ENCODE data around the gene NEUROG1. TPM values are rescaled to one million over a fixed set of nuclear protein-coding genes. Genes with fewer than 3 reads are reported as not detected.
"Not testable (repeated sequence)": the region's sequence is repeated elsewhere in the genome, so short reads cannot be mapped to it uniquely, and the experiment has no call there.

Gene NEUROG1
- polyA plus RNA-seq, 1 donor = not detected

DNA sequence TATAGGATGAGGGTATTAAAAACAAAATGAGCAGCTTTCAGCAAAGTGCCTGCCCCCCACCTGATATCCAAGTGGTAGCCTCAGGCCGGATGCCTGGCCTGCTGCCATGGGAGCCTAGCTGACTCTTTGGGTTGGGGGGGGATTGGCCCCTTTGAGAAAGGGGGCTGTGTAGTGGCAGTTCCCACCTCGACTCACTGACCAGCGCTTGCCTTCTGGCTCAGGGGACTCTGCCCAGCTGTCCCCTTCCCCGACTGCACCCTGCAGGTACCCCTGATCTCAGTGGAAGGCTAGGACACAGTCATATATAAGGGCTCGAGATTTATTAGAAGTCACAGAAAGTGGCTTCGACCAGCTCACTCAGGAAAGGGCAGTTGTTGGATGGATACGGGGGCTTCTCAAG is 1.5 kb upstream of the NEUROG1 start:
- no peak for DNase-seq

GRCh38 chr5:135535420-135535819 is 344 bp downstream of the NEUROG1 start:
- no peak for DNase-seq

GRCh38 chr5:135534609-135535419 is 950 bp downstream of the NEUROG1 start:
- no peak for DNase-seq

- no peak for DNase-seq
Measured at GRCh38 chr5:135533794-135534193, 2.0 kb downstream of the NEUROG1 start.

DNA sequence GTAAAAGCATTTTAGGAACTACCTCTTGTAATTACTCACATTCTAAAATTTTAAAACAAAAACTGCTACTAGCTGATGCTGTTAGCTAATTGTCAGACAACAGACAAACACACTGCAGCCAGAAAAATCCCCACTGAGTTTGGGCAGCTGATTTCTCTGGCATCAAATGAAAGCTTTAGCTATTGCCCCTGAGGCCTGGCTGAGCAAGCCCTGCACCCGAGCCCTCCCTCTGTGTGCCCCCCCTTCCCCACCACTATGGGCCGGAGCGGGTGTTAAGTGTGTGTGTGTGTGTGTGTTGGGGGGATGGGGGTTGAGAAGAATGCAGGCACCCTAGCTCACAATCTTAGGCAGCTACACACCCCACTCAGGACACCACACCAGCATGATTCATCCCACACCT is 2.4 kb downstream of the NEUROG1 start:
- no peak for DNase-seq

DNA sequence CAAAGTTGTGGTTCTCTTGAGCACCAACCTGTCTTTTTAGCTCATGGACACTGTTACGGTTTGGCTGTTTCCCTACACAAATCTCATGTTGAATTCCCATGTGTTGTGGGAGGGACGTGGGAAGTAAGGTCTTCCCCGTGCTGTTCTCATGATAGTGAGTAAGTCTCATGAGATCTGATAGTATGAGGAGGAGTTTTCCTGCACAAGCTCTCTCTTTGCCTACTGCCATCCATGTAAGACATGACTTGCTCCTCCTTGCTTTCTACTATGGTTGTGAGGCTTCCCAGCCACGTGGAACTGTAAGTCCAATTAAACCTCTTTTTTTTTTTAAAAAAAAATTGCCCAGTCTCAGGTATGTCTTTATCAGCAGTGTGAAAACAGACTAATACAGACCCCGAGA is 6.2 kb downstream of the NEUROG1 start:
- DNase-seq = not testable (repeated sequence)

DNA sequence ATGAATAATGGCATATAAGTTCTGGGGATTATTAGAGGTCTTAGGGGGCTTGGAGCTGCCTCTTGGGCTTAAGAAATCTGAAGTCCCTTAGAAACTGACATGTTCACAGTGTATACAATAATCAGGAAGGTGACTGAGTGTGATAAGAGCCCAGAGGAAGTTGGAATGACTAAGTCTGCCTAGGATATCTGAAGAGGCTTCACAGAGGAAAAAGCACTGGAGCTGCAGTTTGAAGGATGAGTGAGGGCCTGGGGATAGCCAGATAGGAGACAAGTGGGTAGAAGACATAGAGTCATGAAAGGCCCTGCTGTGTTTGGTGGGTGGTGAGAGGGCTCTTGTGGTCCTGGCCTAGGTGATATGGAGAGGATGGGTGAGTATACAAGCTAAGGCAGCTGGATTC is 8.8 kb downstream of the NEUROG1 start:
- DNase-seq = no peak

DNA sequence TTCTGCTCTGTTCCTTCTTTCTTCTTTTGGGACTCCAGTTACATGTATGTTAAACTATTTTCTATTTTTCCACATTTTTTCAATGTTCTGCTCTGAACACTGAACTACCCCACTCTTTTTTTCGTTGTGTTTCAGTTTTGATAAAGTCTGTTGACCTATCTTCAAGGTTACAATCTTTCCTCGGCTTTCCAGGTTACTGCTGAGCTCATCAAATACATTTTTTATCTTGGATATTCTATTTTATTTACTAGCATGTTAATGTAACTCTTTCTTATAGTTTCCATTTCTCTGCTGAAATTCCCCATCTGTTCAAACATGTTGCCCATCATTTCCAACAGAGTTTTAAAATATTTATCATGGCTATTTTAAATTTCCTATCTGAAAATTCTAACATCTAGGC is 13.8 kb downstream of the NEUROG1 start:
- DNase-seq = no peak

- no peak for DNase-seq
Measured at GRCh38 chr5:135517631-135518030, 18.1 kb downstream of the NEUROG1 start.

- DNase-seq = no peak
Measured at GRCh38 chr5:135514116-135514515, 21.6 kb downstream of the NEUROG1 start.

DNA sequence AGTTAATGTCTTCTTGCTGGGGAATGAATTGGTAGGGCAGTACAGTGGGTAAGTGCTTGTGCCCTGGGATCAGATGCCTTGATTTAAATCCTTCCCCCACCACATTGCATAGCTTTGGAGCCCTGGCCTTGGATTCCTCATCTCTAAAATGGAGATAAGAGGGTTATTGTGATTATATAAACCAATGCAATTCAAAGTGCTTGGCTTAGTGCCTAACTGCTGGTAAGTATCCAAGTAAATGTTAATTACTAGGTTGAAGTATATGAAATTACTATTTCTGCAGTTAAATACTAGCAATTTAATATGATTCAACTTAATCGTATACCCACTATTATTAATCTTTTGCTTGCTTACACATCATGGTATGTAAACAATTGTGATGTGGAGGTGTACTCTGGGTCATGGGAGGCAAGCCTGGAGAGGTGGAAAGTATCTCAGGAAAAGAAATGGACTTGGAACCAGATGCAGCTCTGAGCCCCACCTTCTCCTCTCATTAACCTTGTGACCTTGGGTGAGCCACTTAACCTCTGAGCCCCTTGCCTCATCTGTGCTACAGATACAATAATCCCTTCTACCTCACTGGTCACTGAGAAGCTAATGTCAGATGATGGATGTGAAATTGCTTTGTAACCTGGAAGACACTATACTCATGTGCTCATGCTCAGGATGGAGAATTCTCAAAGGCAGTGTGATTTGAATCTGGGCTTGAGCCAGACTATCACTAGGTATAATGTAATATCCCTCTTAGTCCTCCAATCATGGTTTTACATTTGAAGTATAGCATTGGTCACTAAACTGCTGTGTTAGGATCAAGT is 23.8 kb downstream of the NEUROG1 start:
- no peak for DNase-seq

GRCh38 chr5:135509995-135510394 is 25.8 kb downstream of the NEUROG1 start:
- no peak for DNase-seq

DNA sequence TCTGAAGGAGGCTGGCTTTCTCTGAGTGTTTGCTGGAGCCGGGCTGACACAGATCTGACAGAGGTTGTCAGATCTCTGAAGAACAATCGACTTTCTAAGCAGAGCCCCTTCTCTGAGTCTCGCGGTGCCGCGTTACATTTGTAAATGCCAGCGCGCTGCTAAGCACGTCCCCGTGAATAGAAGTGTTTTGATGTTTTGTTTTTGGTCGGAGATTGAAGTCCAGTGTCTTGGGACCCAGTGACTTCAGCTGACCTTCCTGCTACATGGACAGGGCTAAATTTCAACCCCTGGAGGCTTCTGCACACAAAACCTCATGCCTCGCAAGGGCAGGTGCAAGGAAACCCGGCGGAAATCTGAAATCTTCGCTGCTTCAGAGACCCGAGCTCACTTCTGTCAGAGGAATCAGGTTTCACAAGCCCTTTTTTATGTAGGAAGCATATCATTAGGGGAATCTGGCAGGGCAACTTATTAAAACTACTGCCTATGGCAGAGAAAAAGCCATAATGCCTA is 27.2 kb downstream of the NEUROG1 start:
- no peak for DNase-seq

DNA sequence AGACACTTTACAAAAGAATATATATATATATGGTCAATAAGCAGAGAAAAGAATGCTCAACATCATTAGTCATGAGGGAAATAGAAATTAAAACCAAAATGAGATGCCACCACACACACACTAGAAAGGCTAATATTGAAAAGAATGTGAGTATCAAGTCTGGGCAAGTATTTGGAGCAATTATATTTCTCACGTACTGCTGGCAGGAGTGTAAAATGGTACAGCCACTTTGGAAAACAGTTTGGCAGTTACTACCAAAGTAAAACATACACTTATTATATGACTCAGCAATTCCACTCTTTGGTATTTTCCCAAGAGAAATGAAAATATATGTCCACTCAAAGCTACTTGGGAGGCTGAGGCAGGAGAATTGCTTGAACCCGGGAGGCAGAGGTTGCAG is 29.8 kb downstream of the NEUROG1 start:
- DNase-seq = no peak

- no peak for DNase-seq
Measured at GRCh38 chr5:135504376-135504775, 31.4 kb downstream of the NEUROG1 start.

- DNase-seq = no peak
Measured at GRCh38 chr5:135503871-135504270, 31.9 kb downstream of the NEUROG1 start.

DNA sequence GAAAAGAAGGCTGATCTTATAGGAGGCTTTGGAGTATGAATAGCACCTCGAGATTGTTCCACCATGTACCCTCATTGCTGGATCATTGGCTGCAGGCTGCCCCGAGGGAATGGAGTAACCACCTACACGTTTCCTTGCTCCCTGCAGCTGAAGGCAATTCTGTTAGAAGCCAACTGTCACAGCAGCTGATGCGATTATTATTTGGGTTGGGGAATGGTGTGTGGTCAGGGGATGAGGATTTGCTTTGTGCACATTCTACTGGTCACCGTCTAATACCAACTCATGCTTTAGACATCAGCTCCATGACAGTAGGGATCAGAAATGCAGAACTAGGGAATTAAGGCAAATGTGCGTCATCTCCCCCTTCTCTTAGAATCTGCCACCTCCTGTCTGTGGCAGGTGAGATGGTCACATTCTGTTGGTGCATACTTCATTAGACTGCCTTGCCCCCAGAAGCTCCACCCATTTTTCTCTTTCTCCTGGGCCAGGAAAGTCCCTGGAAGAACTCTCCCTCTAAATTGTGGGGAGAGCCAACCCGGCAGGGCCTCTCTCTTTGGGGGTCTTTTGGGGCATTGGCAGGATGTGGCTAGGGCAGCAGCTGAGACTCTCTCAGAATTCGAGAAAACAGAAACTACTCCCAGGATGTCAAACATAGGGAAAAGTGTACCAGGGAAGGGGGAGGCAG is 32.8 kb downstream of the NEUROG1 start:
- DNase-seq = no peak

GRCh38 chr5:135501965-135502364 is 33.8 kb downstream of the NEUROG1 start:
- DNase-seq = no peak

- DNase-seq = no peak
Measured at GRCh38 chr5:135498637-135498995, 37.1 kb downstream of the NEUROG1 start.

DNA sequence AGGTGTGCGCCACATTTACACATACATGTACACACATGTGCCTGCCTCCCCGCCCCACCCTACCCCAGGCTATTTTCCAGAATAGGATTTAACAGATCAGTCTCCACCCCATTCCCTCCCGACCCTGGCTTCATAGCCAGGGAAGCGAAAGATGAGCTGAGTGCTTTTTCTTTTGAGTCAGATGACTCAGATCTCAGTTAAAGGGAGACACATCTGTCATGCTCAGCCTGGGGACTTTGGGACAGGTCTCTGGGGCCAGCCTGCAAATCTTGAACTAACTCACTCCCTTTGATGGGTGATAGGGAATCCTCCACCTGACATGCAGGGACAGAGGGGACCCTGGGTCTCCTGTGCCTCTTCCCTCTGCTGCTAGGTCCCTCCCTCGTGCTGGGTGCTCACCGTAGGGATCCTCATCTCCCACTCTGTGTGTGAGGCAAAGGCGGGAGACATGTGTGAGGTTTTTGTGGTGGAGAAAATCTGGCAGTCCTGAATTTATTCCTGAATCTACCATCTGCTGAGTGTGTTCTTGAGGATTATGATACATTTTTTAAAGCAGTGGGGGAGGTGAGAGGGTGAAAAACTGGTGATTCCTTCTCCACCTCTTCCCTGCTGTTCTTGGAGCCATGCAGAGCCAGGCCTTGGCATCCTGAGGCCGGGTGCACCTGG is 37.7 kb downstream of the NEUROG1 start:
- DNase-seq = no peak

GRCh38 chr5:135495531-135495930 is 40.2 kb downstream of the NEUROG1 start:
- not testable (repeated sequence) for DNase-seq

- DNase-seq = no peak
Measured at GRCh38 chr5:135494196-135494595, 41.6 kb downstream of the NEUROG1 start.
